Activated CD4-positive, alpha-beta T cell treated with anti-CD3 and anti-CD28 coated beads, Interleukin-2, amount 50 U/mL, for 1 hour (primary cell): Measurements from ENCODE around the gene PROB1.
"Not testable (repeated sequence)": the region's sequence is repeated elsewhere in the genome, so short reads cannot be mapped to it uniquely, and the experiment has no call there.

Experiments
- DNase-seq: peaks from one replicate; pipeline ENCODE4 v3.0.0-alpha.2; 2020

PROB1 gene

DNA sequence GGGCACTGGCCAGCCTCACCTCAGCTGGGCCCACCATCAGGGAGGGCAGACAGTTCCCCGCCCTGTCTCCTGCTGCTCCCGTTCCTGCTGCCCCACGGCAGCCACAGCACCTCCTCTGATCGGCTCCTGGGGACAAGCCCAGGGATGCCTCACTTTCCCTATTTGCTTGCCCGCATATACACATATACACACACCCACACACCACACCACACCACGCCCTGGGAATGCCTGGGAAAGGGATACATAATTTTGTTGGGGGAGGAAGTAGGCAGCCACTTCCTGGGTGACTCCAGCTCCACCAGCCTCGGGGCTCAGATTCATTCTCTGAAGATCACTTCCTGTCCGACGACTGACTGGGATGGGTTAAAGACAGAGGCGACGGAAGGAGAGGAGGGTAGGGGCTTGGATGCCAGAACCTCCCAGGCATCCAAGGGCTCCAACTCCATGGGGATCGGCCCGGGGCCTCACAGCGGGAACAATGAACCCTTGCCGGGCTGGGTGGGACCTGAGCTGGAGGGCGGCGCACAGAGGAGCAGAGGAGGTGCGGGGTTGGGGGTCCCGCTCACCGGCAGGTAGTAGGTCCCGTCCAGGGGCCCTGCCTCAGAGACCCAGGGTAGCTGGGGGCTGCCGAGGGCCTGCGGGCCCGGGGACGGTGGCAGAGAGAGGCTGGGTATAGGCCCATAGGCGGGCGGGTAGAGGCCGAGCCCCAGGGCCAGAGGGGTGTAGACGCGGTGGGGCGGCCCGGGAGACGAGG lies 3.2 kb downstream of the PROB1 start:
- no peak for DNase-seq

DNA sequence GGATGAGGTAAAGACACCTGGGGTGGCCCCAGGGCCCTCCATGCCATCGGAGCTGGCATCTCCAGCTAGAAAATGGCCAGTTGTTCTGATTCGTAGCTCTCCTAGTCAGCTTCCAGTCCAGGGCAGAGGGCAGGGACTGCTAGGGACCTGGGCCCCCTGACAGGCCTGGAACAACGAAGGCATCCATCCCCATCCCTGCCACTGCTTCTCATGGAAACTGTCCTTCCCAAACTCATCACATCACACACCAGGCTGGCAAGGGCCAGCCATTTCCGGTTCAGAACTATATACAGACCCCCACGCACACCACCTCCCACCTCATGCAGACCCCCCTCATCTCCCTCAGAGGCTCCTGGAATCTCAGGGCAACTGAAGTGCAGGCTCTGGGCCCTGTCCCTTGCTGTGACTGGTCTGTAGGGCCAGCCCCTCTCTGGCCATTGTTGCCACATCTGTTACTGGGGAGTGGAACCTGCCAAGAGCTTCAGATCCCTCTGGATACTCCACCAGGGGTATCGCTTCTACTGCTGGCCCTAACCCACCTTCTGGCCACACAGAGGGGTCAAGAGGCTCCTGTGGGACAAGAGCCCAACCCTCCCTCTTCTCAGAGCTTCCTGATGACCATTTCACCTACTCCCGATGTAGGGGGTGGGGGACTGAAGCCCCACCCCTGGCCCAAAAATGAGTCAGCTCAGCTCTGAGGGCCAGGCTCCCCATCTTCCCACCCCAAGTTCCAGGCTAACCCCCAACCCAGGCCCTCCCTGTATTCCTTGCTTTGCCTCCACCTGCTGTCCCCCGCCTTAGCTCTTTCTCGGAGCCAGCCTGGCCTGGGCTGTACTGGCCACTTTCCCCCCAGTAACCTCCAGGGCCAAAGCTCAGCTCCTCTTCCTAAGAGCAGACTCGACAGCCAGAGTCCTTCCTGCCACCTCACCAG lies 4.0 kb downstream of the PROB1 start:
- no peak for DNase-seq

DNA sequence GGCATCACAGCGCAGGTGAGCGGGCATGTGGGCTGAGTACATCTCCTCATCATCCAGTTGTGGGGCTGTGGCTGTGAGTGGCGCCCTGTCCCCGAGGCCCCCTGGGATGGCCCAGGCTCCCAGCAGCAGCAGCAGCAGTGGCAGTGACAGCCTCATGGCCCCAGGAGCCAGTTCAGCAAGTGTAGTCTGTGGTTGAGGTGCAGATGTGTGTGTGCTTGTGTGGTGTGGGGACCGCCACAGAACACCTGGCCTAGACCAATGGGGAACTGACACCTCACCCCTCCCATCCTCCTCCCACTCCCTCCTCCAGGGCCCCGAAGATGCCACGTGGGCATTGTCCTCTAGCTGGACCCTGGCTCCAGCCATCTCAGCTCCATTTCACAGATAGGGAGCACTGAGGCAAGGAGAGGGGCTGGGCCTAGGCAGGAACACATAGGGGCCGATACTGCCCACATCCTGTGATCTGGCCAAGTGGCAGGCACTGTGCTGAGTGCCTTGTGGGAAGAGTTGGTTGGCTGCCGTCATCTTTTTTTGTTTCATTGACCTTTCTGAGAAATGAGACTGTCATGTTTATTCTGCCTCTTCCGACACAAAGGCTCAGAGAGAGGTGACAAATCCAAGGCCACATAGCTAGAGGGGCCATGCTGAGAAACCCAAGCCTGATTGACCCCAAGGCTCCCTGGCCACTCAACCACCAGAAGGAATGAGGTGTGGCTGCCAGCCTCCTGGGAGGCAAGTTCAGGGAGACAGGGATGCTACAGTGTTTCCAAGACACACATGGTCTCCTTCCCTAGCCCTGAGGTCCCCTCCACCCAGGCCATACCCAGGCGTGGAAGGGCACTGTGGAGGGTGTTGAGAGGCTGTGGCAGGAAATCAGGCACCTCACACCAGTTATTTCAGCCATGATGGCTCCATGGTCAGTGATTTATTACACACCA lies 4.9 kb downstream of the PROB1 start, which contains the start of gene MZB1:
TSS of gene MZB1 (minus strand) at position 213 of the 938 bp plus-strand sequence. CDS start at position 156, 57 bp downstream.
- peak; percentile 29 for DNase-seq

DNA sequence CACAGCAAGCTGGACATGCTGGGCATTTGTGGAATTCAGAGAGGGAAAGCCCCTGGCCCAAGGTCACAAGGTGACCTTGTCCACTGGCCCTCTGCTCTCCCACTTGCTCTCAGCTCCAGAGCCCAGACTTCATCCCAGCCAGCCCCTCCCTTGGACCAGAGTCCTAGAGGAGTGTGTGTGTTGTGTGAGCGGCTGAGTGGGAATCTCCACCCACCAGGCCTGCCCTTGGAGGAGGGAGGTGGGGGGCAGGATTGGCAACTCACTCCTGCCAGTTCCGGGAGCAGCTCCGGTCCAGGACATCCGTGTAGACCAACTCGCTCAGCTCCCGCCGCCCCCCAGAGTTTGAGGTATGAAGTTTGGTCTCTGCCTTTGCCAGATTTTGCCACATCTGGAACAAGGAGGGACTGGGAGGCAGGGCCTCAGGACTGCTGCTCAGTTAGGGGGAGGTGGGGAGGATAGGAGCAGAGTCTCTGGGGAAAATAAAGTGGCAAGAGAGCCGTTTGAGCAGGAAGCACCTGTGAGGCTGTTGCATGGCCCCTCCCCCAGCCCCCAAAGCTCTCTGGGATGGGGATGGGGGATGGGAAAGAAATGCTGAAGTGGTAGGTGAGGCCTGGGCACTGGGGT lies 6.6 kb downstream of the PROB1 start:
- DNase-seq: no peak

DNA sequence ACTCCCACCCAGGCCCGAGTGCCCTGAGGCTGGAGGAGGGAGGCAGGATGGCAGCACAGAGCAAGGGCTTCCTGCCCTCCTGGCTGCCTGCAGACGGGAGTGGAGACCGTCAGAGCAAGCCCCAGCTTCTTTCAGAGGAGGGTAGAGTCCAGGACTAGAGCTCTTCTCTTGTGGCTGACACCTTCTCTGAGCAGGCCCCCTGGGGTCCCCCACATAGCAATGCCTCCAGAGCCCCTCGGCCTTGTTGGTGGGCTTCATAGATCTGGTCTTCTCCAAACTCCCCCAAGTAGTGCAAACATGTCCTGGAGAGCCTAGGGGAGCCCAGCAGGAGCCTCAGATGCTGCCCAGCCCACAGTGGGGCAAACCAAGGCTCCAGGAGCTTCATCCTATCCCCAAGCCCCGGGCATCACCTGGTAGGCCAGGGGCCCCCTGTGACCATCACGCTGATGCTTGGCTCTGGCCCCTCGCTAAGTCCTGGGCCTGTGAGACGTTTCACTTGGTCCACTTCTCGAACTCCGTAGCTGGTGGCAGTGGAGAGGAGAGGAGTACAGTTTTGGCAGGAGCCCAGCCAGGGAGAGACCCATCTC lies 7.2 kb downstream of the PROB1 start:
- DNase-seq: no peak

DNA sequence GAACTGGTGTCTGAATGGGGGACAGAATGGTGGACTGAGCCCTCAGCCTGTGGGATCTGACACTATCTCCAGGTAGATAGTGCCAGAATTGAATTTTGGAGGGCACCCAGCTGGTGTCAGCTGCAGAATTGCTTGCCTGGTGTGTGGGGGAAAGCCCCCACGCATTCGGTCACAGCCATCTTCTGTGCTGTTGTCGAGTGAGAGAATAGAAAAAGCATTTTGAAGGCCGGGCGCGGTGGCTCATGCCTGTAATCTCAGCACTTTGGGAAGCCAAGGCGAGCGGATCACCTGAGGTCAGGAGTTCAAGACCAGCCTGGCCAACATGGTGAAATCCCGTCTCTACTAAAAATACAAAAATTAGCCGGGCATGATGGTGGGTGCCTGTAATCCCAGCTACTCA lies 7.9 kb downstream of the PROB1 start:
- DNase-seq: not testable (repeated sequence)

DNA sequence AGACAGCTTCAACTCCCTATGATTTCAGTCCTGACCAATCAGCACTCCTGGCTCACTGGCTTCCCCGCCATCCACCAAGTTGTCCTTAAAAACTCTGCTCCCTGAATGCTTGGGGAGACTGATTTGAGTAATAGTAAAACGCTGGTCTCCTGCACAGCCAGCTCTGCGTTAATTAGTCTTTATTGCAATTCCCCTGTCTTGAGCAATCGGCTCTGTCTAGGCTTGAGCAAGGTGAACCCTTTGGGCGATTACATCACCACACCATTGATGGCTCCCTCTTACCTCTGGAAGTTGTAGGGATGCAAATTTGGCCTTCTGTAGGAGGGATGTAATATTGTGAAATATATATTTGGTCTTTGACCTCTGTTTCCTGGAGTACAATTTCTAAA lies 8.9 kb downstream of the PROB1 start:
- no peak for DNase-seq

DNA sequence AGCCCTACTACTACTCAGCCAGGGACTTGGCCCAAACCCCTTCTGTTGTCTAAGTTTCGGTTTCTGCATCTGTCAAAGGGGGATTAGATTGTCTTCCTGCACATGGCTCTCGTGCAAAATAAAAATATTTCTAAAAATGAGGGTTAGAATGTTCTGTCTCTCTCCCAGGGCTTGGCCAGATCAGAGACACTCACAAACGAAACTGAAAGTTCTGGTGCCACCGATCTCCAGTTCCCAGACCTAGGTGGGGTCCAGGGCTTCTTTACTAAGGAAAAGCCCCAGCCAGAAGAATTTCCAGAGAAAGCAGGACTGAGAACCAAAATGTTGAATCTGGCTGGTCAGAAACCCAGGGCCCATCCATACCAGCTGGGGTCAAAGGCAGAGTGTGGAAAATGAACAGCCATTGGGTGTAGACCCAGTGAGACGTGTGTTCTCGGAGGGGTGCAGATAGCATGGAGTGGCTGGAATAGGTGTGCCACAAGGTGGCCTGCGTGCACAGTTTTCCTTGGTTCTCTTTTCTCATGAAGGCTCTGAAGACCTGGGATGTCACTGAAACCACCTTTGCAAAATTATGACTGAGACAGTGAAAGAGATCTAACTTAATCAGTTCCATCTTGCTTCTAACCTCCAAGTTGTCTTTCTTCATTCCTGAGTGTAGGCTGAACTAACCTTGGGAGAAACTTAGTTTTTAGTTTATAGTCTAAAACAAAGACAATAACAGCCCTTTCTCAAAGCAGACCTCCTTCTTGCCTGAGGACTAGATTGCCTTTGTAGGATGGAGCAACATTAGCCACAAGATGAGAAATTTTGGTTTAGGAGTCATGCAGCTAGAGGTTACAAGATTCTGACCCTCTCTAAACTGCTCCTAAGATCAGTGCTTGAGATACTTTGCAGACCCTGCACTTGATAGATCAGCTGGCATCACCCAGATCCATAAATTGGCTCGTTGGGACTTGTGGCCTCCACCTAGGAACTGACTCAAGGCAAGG lies 9.5 kb downstream of the PROB1 start:
- no peak for DNase-seq

DNA sequence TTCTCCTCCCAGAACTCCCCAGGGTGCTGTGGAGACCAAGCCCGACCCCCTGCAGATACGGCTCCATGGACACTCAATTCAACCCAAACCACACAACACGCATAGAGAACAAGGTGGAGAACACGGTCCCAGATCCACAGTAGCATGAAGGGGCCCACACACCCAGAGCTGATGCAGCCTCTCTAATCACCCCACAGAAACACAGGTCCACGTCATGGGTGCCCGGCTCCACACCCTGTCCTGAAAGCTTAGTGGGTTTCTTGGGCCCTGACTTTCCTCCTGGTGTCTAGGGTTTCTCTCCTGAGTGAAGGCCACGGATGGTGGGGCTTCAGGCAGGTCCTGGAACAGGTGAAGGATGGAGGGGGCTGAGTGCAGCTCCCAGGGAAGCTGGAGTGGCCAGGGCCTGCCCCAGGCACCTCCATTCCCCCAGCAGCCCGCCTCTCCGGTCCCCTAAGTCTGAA lies 10.3 kb downstream of the PROB1 start:
- DNase-seq: no peak

DNA sequence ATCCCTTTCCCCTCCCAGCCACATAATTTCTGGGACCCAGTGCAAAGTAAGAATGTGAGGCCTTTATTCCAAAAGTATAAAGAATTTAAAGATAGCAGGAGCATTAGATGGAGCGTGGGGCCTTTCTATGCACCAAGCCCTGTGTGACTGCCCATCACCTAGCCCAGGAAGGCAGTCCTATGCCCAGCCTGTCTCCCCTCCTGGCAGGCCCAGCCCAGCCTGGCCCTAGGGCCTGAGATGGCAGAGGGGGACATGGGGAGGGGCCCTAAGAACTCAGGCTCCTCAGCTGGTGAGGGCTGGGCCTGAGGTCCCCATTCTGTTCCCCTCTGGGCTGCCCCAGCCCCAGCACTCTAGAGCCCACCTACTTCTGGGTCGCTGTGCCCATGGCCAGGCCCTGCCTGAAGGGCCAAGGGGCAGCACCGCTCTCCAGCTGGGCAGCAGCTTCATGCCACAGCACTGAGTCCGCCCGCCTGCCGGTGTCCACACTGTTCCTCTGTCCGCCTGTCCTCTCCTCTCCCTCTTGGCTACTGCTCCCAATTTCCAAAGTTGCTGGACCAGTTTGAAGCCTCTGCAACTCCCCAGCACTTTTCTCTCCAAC lies 10.8 kb downstream of the PROB1 start:
- DNase-seq: no peak

DNA sequence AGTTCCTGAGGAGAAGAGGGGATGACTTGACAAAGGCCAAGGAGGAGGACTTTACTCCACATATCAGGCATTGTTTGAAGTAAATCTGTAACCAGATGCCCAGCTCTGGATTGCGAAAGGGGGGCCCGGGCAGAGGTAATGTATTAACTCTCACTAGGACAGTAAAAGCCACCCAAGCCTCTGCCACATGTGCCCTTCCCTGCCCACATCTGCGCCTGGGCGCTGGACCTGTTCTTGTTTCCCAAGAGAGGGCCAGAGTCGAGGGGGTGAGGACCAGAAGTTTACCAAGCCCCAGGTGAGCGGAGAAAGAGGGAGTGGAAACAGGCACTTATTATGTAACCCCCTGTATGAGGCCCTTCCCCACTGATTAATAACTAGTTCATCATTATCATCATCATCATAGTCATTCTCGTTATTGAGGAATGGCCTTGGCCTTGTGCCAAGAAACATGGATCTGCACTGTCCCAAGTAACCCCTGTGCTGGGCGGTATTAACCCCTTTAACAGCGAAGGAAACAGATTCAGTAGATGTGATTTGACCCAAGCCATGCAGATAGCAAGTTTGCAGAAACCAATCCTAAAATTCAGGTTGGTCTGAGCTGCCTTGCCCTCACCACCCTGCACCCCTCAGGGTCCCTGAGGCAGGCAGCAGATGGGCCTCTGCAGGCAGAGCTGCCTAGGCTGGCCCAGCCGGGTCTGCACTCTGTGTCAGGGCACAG lies 11.5 kb downstream of the PROB1 start, which contains the start of gene SLC23A1:
TSS of gene SLC23A1 (minus strand) at position 23 of the 718 bp plus-strand sequence. CDS start 44 bp downstream, outside the sequence.
- no peak for DNase-seq

DNA sequence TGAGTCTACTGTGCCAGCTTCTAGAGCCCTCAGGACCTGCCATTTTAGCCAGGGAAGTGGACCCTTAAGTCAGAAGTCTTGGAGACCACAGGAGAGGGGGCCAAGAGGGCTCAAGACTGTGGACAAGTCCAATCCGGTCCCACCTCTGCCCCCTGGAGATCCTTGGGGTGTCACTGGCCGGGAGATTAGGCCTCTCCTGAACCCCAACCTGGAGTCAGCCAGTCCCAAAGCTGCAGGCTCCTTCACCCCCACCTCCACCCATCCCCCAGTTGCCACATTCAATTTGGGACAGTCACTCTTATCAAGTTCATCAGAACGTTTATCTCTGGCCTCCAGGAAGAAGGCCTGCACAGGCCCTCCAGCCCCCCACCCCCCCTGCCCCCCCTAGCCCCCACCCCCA lies 12.1 kb downstream of the PROB1 start:
- DNase-seq: no peak

DNA sequence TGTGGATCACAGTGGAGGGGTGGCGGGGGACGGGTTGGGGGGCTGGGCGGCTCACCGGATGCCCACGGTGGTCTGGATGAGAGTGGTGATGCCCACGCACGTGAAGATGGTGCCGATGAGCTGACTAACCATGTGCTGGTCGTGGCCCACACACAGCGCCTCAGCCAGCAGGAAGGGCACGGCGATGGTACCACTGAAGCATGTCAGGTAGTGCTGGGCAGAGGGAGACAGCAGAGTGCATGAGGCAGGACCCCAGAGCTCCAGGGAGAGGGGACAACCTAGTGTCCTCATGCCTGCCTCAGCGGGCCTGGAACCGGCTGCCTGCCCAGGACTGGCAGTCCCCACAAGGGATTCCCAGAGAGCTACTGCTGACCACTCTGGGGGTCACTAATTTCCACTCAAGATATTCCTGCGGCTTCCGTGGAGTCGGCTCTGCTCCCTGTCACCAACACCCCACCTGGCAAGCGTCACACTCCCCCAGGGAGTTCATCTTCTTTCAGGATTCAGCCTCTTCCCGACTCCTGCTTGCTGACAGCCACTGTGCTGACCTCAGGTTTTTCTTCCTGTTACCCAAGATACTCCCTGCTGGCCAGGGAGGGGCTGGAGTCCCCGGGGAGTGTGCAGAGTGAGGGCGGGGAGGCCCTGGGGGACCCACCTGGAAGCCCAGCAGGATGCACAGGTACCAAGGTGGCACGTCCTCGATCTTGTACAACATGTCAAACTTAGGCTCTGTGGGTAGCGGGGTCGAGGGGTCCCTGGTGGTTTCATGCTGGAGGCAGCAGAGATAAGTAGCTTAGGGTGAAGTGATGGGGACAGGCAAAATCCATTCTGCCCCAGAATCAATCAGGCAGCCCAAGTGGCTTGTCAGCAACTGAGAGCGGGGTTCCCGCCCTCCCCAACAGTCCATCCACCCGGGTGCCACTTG lies 12.8 kb downstream of the PROB1 start:
- DNase-seq: no peak

DNA sequence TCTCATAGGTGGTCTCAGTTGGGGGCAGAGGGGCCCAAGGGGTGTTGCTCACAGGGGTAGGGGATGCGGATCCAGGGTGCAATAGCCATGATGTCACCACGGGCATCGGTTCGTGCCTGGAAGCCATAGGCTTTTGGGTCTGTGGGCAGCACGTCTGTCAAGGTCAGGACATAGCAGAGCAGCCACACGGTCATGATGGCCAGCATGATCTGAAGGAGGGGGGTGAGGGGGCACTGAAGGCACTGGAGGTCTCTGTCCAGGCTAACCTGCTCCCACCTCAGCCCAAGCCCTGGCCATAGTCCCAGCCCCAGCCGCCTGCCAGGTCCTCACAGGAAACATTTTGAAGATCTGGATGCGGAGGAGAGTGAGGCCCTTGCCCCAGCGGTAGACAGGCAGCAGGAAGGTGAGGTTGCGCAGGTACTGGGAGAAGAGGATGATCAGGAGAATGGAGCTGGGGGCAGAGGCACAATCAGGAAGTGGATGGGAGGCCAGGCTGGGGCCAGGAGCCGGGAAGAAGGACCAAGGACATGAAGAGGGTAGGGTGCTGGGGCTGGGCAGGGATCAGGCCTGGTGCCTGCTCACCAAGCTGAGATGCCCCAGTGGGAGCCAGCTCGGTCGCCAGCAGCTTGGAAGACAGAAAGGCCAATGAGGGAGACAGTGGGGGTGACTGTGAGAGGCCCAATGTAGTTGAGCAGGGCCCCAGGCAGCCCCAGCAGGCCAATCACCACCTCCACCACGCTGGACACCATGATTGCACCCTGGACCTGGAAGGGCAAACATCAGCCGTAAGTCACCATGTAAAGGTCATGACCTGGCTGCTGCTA lies 15.1 kb downstream of the PROB1 start:
- no peak for DNase-seq

DNA sequence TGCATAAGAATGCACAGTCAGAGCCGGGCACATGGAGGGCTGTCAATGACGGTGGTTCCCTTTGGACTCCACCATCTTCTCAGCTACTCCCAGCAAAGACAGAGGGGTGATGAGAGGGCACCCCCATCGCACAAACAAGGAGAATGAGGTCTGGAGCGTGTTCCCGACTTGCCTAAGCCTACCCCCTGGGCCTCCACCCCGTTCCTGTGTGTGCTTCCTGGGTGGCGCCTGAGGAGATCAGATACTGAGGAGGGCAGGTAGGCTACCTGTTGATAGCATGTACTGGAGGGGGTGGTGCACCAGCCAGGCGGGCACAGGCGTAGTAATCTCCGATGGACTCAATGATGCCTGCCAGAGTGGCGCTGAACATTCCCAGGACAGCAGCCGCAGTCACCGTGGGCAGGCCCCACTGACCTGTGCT lies 16.0 kb downstream of the PROB1 start:
- no peak for DNase-seq

DNA sequence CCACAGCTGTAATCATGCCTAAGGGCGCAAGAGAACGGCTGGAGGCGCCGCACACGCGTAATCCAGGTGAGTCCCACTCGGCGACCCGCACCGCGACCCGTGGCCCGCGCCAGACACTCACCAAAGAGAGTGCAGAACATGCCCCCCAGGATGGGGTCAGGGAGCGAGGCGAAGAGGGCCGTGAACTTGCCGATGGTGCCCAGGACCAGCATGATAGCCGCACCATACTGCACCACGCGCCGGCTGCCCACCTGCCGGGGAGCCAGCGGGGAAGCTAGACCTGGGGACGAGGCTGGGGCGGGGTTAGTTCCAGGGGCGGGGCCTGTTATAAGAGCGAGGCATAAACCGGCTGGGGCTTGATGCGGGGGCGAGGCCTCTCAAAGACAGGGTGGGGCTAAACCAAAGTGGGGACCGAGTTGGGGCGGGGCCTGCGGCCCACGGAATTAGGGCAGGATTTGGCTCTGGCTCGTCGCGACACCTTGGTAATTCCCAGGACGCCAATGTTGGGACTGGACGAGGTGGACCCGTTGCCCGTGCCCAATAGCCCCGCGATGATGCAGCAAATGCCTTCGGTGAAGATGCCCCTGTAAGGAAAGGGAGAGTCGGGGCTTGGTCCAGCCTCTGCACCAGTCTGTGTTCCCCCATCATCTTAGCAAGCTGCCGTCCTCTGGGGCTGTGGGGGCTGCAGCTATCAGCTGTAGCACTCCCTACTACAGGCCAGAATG lies 16.6 kb downstream of the PROB1 start:
- no peak for DNase-seq
